ENCODE data around the gene BTG4.

The BTG4 gene

GRCh38 chr11:111541254-111542061, 29.3 kb upstream of the BTG4 start:
- Mint-ChIP-seq H3K4me3 (peak overlapping the region; percentile 86), H3K27me3 (peaks cover 64% of the 10 kb centered on the region), H3K4me1 (ENCODE audit: low read depth) (peaks cover 66% of the 10 kb centered on the region), H3K36me3 (ENCODE audit: low read depth) (peaks cover 24% of the 10 kb centered on the region), H3K9me3 (peaks cover 6% of the 10 kb centered on the region), H3K27ac (peak overlapping the region; percentile 78)

- peaks cover 69% of the 10 kb centered on the region for H3K27me3 Mint-ChIP-seq
- H3K36me3 Mint-ChIP-seq (ENCODE audit: low read depth): peaks cover 24% of the 10 kb centered on the region
- peaks cover 6% of the 10 kb centered on the region for H3K9me3 Mint-ChIP-seq
- H3K4me3 Mint-ChIP-seq: peak overlapping the region; percentile 86
- no peak overlapping the region for H3K27ac Mint-ChIP-seq
- peaks cover 66% of the 10 kb centered on the region for H3K4me1 Mint-ChIP-seq (ENCODE audit: low read depth)
Observed at GRCh38 chr11:111540937-111541253, 28.7 kb upstream of the BTG4 start.

DNA sequence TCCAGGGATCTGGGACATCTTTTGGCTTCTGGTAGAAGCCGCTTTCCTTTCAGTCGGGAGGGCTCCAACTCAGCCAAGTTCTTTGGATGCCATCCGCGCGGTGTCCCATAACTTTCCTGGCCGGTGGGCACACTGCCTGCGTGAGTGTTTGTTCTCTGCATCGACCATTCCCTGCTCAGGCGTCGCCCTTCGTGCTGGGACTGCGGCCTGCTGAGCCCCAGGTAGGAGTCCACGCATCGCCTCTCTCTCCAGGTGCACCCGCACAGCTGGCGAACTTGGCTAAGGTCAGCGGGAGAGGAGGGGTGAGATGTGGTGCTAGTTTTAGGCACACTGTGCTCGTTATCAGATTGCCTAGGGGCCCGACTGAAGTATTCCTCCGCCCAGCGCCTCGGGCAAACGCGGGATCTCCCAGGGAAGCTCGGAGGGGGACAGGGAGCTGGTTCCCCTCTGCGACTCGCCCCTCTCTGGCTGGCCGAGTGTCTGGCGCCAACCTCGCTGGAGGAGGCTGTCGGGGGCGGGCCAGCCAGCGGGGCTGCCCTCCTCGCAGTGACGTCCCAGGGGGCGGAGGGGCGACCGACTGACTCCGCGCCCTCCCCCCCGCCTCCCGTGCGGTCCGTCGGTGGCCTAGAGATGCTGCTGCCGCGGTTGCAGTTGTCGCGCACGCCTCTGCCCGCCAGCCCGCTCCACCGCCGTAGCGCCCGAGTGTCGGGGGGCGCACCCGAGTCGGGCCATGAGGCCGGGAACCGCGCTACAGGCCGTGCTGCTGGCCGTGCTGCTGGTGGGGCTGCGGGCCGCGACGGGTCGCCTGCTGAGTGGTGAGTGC, 28.1 kb upstream of the BTG4 start, which contains the start of gene LAYN:
Gene LAYN, plus strand, starts transcription at position 607 of the 823 bp plus-strand sequence. Its CDS starts 124 bp downstream, at position 731.
- Mint-ChIP-seq H3K9me3 (peaks cover 6% of the 10 kb centered on the region), H3K4me3 (peak within 1 kb of the TSS; percentile 86), H3K27ac (peak within 1 kb of the TSS; percentile 85), H3K27me3 (peaks cover 67% of the 10 kb centered on the region), H3K4me1 (ENCODE audit: low read depth) (peaks cover 66% of the 10 kb centered on the region), H3K36me3 (ENCODE audit: low read depth) (peaks cover 21% of the 10 kb centered on the region)

GRCh38 chr11:111539426-111540113, 27.4 kb upstream of the BTG4 start:
- peaks cover 6% of the 10 kb centered on the region for H3K9me3 Mint-ChIP-seq
- H3K4me1 Mint-ChIP-seq (ENCODE audit: low read depth): peaks cover 74% of the 10 kb centered on the region
- peak overlapping the region; percentile 85 for H3K27ac Mint-ChIP-seq
- peaks cover 15% of the 10 kb centered on the region for H3K36me3 Mint-ChIP-seq (ENCODE audit: low read depth)
- H3K27me3 Mint-ChIP-seq: peaks cover 66% of the 10 kb centered on the region
- H3K4me3 Mint-ChIP-seq: peak overlapping the region; percentile 81

- Mint-ChIP-seq H3K27ac (peak overlapping the region; percentile 85), H3K36me3 (ENCODE audit: low read depth) (peaks cover 6% of the 10 kb centered on the region), H3K4me1 (ENCODE audit: low read depth) (peaks cover 73% of the 10 kb centered on the region), H3K4me3 (peak overlapping the region; percentile 81), H3K27me3 (peaks cover 71% of the 10 kb centered on the region), H3K9me3 (peaks cover 6% of the 10 kb centered on the region)
Observed at GRCh38 chr11:111538407-111539114, 26.4 kb upstream of the BTG4 start.

- peak overlapping the region; percentile 33 for H3K27ac Mint-ChIP-seq
Observed at GRCh38 chr11:111537336-111537860, 25.2 kb upstream of the BTG4 start.

DNA sequence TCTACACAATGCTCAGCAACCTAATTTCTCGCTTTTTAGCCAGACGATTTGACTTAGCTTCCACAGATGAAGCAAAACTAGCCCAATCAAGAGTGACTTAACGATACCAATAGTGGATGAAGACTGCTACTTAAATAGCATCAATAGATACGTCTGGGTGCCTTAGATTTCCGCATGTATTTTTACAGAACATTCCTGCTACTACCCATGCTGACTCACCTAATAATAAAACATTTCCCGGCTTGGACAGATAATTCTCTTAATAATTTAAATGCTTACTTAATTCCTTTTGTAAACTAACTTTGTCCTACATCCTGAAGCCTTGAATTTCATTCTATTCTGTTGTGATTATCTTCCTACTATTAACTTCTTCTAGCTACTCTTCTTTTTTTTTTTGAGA, 23.1 kb upstream of the BTG4 start:
- Mint-ChIP-seq H3K4me1 (ENCODE audit: low read depth) (peaks cover 67% of the 10 kb centered on the region), H3K4me3 (no peak overlapping the region), H3K36me3 (ENCODE audit: low read depth) (peaks cover 4% of the 10 kb centered on the region), H3K27ac (no peak overlapping the region), H3K27me3 (peaks cover 55% of the 10 kb centered on the region), H3K9me3 (peaks cover 6% of the 10 kb centered on the region)

More at GRCh38 chr11:111537336-111537860, 25.2 kb upstream of the BTG4 start:
- peaks cover 4% of the 10 kb centered on the region for H3K36me3 Mint-ChIP-seq (ENCODE audit: low read depth)
- H3K9me3 Mint-ChIP-seq: peaks cover 6% of the 10 kb centered on the region
- H3K4me3 Mint-ChIP-seq: no peak overlapping the region
- H3K4me1 Mint-ChIP-seq (ENCODE audit: low read depth): peaks cover 69% of the 10 kb centered on the region
- peaks cover 65% of the 10 kb centered on the region for H3K27me3 Mint-ChIP-seq

- Mint-ChIP-seq H3K27me3 (peaks cover 26% of the 10 kb centered on the region), H3K4me1 (ENCODE audit: low read depth) (peaks cover 67% of the 10 kb centered on the region), H3K36me3 (ENCODE audit: low read depth) (no peaks in the 10 kb centered on the region), H3K4me3 (peak overlapping the region; percentile 59), H3K9me3 (no peaks in the 10 kb centered on the region), H3K27ac (peak overlapping the region; percentile 90)
Observed at GRCh38 chr11:111532365-111532709, 20.2 kb upstream of the BTG4 start.

- Mint-ChIP-seq H3K36me3 (ENCODE audit: low read depth) (no peaks in the 10 kb centered on the region), H3K4me1 (ENCODE audit: low read depth) (peaks cover 65% of the 10 kb centered on the region), H3K27ac (peak overlapping the region; percentile 90), H3K9me3 (no peaks in the 10 kb centered on the region), H3K27me3 (peaks cover 21% of the 10 kb centered on the region), H3K4me3 (peak overlapping the region; percentile 59)
Observed at GRCh38 chr11:111531687-111532364, 19.6 kb upstream of the BTG4 start.

- no peaks in the 10 kb centered on the region for H3K36me3 Mint-ChIP-seq (ENCODE audit: low read depth)
Observed at GRCh38 chr11:111531136-111531535, 18.9 kb upstream of the BTG4 start.

DNA sequence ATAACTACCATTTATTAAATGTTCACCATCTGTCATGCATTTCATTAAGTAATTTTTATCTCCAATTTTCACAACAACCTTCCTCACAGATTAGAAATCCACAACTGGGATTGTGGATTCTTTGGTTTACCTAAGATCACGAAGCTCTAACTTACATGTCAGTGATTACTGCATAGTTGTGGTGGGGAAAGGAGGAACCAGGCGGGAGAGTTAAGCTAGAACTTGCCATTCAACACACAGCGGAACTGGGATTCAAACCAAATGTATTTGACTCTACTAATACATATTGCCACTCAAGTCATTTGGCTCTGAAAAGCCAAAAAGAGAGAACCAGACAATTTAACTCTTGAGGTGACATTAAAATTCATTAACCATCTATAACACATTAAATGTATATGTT, 17.9 kb upstream of the BTG4 start:
- H3K36me3 Mint-ChIP-seq (ENCODE audit: low read depth): no peaks in the 10 kb centered on the region
- H3K4me3 Mint-ChIP-seq: no peak overlapping the region
- peaks cover 11% of the 10 kb centered on the region for H3K27me3 Mint-ChIP-seq
- H3K27ac Mint-ChIP-seq: no peak overlapping the region
- peaks cover 76% of the 10 kb centered on the region for H3K4me1 Mint-ChIP-seq (ENCODE audit: low read depth)
- H3K9me3 Mint-ChIP-seq: no peaks in the 10 kb centered on the region

More at GRCh38 chr11:111531136-111531535, 18.9 kb upstream of the BTG4 start:
- Mint-ChIP-seq H3K27ac (peak overlapping the region; percentile 57), H3K27me3 (peaks cover 15% of the 10 kb centered on the region), H3K4me1 (ENCODE audit: low read depth) (peaks cover 68% of the 10 kb centered on the region), H3K4me3 (peak overlapping the region; percentile 44), H3K9me3 (no peaks in the 10 kb centered on the region)

GRCh38 chr11:111528557-111528956, 16.4 kb upstream of the BTG4 start:
- H3K4me3 Mint-ChIP-seq: no peak overlapping the region
- H3K27ac Mint-ChIP-seq: peak overlapping the region; percentile 86
- no peaks in the 10 kb centered on the region for H3K27me3 Mint-ChIP-seq
- no peaks in the 10 kb centered on the region for H3K9me3 Mint-ChIP-seq
- H3K36me3 Mint-ChIP-seq (ENCODE audit: low read depth): no peaks in the 10 kb centered on the region
- H3K4me1 Mint-ChIP-seq (ENCODE audit: low read depth): peaks cover 80% of the 10 kb centered on the region

DNA sequence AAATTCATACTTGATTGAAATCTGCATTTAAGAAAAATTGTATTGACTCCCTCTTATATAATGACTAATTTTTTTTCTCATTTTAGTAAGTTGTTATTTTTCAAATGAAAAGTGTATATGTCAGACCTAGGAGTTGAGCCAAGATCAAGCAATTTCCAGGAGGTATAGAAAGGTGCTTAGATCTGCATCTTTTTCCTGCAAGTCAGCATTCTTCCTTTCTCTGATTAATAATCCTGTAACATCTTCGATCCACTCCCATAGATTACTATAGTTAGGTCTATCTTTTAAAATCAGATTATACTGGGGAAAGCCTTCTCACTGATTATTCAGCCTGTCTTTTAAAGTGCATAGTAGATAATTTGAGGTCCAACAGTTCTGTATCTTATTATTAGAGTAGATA, 15.1 kb upstream of the BTG4 start:
- H3K9me3 Mint-ChIP-seq: no peaks in the 10 kb centered on the region
- H3K27ac Mint-ChIP-seq: no peak overlapping the region
- H3K4me3 Mint-ChIP-seq: no peak overlapping the region
- peaks cover 83% of the 10 kb centered on the region for H3K4me1 Mint-ChIP-seq (ENCODE audit: low read depth)
- H3K27me3 Mint-ChIP-seq: no peaks in the 10 kb centered on the region
- H3K36me3 Mint-ChIP-seq (ENCODE audit: low read depth): no peaks in the 10 kb centered on the region

DNA sequence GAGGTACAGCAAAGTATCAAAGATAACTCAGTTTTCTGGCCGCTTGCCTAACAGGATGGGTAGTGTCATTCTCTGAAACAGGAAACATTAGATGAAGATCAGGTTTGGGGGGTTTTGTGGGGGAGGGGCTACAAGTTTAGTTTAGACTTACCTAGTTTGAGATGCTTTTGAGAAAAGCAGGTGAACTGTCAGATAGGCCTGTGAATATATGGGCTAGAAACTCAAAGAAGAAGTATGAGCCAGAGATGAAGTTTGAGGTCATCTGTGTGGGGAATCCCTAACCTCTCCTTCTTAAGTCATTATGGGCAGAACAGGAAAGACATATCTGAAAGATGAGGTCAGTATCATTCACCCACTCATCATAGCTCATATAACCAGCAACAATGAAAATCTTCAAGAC, 14.3 kb upstream of the BTG4 start:
- H3K9me3 Mint-ChIP-seq: no peaks in the 10 kb centered on the region
- H3K4me1 Mint-ChIP-seq (ENCODE audit: low read depth): peaks cover 85% of the 10 kb centered on the region
- peaks cover 5% of the 10 kb centered on the region for H3K27me3 Mint-ChIP-seq
- peak overlapping the region; percentile 86 for H3K27ac Mint-ChIP-seq
- no peaks in the 10 kb centered on the region for H3K36me3 Mint-ChIP-seq (ENCODE audit: low read depth)
- peak overlapping the region; percentile 42 for H3K4me3 Mint-ChIP-seq

All from stimulated activated naive CD8-positive, alpha-beta T cell treated with anti-CD3 and anti-CD28 coated beads, Interleukin-15, Interleukin-2, amounts not matched to agents 100 ng/mL and 50 ng/mL, for 24 hours (primary cell).